NCI-H1436 (cell line): Measurements from ENCODE around the gene ESRRA.
A peak's percentile ranks its signal among the peaks of the same experiment; 100 is the strongest.

Source experiments
- DNase-seq: peaks from one replicate; lab custom pipeline; 2025; lab: John Stamatoyannopoulos, UW

The ESRRA gene

DNA sequence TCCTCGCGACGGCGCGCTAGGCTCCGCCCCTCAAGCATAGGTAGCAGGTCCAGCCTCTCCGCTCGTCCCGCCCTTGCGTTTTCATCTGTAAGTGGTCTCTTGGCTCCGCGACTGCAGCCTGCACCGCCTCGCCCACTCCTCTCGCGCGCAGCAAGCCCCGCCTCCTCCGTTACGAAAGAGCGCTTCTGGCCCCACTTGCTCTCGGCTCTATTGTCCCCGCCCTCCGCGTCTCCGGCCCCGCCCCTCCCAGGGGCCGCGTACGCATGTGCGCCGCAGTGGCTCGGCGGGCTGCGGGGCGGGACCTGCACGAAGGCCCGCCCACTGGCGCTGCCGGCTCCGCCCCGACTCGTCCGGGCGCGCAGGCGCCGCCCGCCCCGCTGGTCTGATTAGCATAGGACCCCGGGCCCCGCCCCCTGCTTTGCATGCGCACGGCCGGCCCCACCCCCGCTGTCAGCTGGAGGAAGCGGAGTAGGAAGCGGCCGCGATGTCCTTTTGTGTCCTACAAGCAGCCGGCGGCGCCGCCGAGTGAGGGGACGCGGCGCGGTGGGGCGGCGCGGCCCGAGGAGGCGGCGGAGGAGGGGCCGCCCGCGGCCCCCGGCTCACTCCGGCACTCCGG lies at the start of gene ESRRA:
Gene ESRRA (plus strand): TSS at position 450 of the 616 bp plus-strand sequence. CDS start 1,656 bp downstream, outside the sequence.
- peak; percentile 100 for DNase-seq

DNA sequence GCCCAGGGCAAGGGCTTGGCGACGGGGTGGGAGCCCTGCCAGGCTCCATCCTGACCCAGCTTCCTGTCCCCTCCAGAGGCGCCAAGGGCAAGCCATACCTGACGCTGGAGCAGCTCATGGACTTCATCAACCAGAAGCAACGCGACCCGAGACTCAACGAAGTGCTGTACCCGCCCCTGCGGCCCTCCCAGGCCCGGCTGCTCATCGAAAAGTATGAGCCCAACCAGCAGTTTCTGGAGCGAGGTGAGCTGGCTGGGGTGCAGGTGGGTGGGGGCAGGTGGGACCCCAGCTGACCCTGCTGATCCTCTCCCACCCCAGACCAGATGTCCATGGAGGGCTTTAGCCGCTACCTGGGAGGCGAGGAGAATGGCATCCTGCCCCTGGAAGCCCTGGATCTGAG lies 49.0 kb upstream of the ESRRA start:
- DNase-seq, result no peak

GRCh38 chr11:64258356-64258755 lies 47.0 kb upstream of the ESRRA start:
- DNase-seq, result no peak

DNA sequence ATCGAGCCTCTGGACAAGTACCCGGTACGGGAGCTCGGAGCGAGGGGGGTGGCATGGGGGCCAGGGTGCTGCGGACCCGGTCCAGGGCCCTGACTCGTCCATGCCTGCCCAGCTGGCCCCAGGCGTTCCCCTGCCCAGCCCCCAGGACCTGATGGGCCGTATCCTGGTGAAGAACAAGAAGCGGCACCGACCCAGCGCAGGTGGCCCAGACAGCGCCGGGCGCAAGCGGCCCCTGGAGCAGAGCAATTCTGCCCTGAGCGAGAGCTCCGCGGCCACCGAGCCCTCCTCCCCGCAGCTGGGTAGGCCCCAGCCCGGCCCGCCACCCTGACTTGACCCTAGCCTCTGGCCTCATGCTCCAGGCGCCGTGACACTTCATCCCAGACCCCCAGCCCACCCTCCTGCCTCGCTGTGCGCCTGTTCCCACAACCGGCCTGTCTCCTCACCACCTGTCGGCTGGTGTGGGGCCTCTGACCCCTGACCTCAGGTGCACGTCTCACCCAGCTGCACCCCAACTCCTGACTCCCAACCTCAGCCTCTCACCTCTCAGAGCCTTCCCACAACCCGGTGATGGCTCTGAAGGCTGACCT lies 46.3 kb upstream of the ESRRA start:
- no peak for DNase-seq

DNA sequence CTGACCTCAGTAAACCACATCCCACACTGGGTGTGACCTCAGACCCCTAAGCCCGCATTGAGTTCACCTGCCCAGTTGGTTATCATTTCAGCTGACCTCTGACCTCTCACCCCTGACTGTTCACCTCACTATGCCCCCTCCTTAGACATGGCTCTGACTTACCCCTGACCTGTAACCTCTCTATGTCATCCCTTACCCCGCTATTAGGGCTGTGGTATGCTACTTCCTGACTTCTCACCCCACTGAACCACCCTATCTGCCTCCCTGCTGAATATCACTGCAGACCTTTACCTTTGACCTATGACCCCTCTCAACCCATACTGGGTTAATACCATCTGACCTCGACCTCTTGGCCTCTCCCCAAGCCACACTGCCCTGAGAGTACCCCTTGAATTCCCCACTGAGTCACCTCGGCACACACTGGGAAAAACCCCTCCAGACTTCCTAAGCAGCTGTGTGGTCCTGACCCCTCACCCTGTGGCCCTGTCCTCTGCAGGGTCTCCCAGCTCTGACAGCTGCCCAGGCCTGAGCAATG lies 45.7 kb upstream of the ESRRA start:
- no peak for DNase-seq

DNA sequence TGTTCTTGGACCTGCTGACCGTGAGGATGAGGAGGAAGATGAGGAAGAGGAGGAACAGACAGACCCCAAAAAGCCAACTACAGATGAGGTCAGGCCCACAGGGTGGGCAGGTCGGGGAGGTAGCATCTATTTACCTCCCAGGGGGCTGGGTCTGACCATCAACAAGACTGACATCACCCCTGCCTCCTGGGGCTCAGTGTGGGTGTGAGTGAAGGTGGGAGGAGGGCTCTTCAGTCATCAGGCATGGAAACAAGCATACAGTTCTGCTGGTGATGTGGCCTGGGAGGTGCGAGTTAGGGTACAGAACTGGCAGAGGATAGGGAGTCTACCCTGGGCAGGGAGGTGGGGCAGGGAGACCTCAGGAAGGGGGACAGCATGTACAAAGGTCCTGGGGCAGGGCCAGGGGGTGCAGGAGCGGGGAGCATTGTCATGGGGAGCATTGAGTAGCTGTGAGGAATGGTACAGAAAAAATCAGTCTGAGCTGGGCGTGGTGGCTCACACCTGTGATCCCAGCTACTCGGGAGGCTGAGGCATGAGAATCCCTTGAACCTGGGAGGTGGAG lies 45.1 kb upstream of the ESRRA start:
- DNase-seq, result no peak

- DNase-seq, result no peak
Observed at GRCh38 chr11:64261556-64262080, 43.7 kb upstream of the ESRRA start.

DNA sequence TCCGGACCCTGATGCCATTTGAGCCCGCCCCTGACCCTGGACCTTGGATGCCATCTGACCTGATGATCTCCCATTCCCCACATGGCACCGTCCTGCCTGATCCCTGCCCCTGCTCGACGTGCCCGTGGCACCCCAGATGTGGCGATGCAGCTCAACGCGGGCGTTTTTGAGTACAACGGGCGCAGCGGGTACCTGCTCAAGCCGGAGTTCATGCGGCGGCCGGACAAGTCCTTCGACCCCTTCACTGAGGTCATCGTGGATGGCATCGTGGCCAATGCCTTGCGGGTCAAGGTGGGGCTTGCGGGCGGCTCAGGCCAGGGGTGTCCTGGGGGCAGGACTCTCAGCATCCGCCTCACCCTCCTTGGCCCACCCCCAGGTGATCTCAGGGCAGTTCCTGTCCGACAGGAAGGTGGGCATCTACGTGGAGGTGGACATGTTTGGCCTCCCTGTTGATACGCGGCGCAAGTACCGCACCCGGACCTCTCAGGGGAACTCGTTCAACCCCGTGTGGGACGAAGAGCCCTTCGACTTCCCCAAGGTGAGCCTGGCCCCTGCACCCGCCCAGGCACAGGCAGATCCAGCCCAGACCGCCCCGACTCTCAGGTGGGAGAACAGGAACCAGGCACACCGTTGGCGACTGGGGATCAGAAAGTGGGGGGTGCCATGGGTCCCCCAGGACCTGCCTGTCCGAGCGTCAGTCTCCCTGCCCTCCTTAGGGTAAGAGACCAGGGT lies 42.9 kb upstream of the ESRRA start:
- no peak for DNase-seq

- no peak for DNase-seq
Observed at GRCh38 chr11:64263021-64263946, 42.0 kb upstream of the ESRRA start.

- DNase-seq, result no peak
Observed at GRCh38 chr11:64263947-64264317, 41.4 kb upstream of the ESRRA start.

DNA sequence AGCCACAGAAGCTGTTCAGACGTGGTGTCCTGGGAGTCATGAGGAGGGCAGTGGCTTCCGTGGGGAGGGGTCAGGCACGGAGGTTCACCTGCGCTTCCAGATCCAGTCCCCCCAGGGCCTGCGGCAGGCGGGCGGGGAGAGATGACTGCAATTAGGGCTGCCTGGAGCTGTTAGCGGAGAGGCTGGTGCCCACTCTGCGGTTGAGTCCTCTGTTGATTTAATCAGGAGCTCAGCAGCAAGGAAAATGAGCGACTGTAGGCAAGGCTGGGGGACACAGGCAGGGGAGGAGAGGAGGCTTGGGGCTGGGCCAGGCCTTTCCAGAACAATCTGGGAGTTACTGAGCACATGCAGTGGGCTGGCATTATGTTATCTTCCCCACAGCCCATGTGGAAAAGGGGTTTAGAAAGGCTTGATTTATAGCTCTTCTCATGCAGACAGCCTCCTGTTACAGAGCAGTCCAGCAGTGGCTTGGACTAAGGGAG lies 40.9 kb upstream of the ESRRA start:
- DNase-seq, result no peak

- no peak for DNase-seq
Observed at GRCh38 chr11:64265176-64266160, 39.9 kb upstream of the ESRRA start.

DNA sequence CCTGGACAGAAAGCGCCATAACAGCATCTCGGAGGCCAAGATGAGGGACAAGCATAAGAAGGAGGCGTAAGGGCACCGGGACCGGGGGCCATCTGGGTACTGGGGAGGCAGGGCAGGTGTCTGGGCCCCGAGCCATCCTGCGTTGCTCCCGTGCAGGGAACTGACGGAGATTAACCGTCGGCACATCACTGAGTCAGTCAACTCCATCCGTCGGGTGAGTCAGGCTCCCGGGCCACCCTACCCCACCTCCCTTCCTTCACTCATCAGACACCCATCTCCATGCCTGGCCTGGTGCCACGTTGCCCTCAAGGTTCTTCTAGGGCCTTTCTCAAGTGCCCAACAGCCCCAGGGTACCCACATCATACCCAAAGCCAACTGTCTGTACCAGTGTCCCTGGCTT lies 39.0 kb upstream of the ESRRA start:
- no peak for DNase-seq

DNA sequence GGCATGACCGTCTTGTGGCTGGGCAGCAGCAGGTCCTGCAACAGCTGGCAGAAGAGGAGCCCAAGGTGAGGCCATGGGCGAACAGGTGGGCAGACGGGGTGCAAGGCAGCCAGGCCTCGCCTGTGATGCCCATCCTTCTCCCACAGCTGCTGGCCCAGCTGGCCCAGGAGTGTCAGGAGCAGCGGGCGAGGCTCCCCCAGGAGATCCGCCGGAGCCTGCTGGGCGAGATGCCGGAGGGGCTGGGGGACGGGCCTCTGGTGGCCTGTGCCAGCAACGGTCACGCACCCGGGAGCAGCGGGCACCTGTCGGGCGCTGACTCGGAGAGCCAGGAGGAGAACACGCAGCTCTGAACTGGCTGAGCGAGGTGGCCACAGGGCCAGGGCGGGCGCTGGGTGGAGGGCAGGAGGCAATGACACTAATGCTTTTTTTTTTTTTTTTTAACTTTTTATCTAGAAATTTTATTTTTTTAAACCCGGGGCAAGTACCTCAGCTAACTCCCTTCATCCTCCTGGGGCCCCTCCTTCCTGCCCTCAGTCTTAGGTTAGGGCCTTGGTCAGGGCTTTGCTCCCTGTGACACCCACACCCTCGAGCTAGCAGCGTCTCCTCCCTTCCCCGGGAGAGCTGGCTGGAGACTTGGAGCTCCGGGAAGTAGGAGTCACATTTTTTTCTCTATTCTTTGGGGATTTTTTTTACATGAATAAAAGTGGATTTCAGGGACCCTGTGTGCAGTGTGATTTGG lies 37.9 kb upstream of the ESRRA start:
- DNase-seq, result no peak

GRCh38 chr11:64268025-64268892 lies 37.1 kb upstream of the ESRRA start:
- DNase-seq, result no peak

DNA sequence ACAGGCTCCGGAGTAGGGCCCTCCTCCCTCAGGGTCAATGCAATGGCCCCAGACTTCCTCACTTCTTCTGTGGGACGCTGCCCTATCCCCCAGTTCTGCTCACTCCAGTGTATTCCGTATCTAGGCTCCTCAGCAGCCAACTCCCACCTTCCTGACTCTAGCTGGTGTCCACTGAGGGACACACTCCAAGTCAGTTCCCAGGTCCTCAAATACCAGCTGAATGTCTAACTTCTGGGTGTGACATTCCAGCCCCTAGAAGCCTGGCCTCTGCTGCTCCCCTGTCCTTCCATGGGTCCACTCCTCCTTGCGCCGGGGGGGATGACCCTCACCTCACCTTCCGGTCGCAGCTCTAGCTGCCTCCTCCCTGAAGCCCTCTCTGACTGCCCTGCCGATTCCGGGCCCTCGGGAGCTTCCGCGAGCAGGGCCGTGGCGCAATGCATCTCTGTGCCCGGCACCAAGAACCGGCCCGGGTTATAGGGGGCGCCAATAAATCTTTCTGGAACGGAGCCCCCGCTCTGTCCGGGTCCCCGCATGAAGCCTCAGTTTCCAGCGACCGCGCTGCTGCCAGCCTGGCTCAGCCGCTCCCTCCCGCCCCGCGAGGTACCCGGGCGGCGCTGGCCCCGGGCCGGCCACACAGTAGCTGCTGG lies 36.3 kb upstream of the ESRRA start:
- no peak for DNase-seq

DNA sequence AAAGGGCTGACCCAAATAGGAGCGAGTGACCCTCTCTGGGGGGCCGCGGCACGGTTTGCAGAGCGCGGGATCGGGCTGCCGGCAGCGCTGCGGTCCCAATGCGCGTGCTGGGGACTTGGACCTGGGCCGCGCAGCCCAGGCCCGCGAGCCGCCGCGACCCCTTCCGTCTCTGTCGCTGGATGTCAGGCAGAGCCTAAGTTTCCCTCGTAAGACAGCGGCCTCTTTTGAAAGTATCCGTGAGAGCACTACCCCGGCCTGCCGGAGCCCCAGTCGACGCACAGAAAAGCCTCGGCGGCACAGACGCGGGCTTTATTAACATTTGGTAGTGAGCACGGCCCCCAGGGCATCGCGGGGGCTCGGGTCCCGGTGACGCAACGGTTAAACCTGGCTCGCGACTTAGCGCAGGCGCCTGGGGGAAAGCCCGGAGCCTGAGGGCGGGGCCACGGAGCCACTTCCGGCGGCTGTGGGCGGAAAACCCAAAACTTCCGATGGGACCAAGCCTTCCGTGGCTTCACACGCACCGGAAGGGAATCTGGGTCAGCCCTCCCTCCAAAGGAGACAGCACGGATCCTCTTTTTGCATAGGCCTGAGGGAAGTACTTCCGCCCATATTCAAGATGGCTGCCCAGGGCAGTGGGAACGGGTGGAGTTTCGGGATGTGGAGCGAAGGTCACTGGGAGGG lies 35.6 kb upstream of the ESRRA start:
- peak; percentile 99 for DNase-seq
